Measurements from ENCODE around the gene TMEM163. TPM values are rescaled to one million over a fixed set of nuclear protein-coding genes. Genes with fewer than 3 reads are reported as not detected.

The TMEM163 gene
- polyA plus RNA-seq, 3 donors from 2014 or later, result 1.1 to 5.2 (median 2.8) TPM

- Mint-ChIP-seq H3K4me3 (no peak overlapping the region), H3K36me3 (peaks cover 0 to 3% (median 0%) of the 10 kb centered on the region in 3 donors), H3K9me3 (no peaks in the 10 kb centered on the region), H3K27ac (no peak overlapping the region), H3K27me3 (ENCODE audit: low read depth in 3 of 3) (peaks cover 1 to 4% (median 1%) of the 10 kb centered on the region in 3 donors), H3K4me1 (no peaks in the 10 kb centered on the region)
- DNase-seq, result no peak
Observed at GRCh38 chr2:134458950-134459349, 259.9 kb downstream of the TMEM163 start.

GRCh38 chr2:134458473-134458853 is 260.3 kb downstream of the TMEM163 start:
- Mint-ChIP-seq H3K4me1 (no peaks in the 10 kb centered on the region), H3K27ac (no peak overlapping the region), H3K4me3 (no peak overlapping the region), H3K27me3 (ENCODE audit: low read depth in 3 of 3) (peaks cover 1 to 4% (median 1%) of the 10 kb centered on the region in 3 donors), H3K36me3 (peaks cover 0 to 3% (median 0%) of the 10 kb centered on the region in 3 donors), H3K9me3 (no peaks in the 10 kb centered on the region)
- DNase-seq, result no peak

GRCh38 chr2:134457765-134458472 is 260.9 kb downstream of the TMEM163 start:
- H3K9me3 Mint-ChIP-seq, result no peaks in the 10 kb centered on the region
- no peak overlapping the region for H3K27ac Mint-ChIP-seq
- H3K4me3 Mint-ChIP-seq, result no peak overlapping the region
- peaks cover 0 to 3% (median 0%) of the 10 kb centered on the region in 3 donors for H3K36me3 Mint-ChIP-seq
- peaks cover 1 to 4% (median 1%) of the 10 kb centered on the region in 3 donors for H3K27me3 Mint-ChIP-seq (ENCODE audit: low read depth in 3 of 3)
- DNase-seq, result no peak
- H3K4me1 Mint-ChIP-seq, result no peaks in the 10 kb centered on the region

GRCh38 chr2:134457353-134457752 is 261.4 kb downstream of the TMEM163 start:
- Mint-ChIP-seq H3K4me3 (no peak overlapping the region), H3K4me1 (no peaks in the 10 kb centered on the region), H3K9me3 (no peaks in the 10 kb centered on the region), H3K27me3 (ENCODE audit: low read depth in 3 of 3) (peaks cover under 1 to 4% (median 1%) of the 10 kb centered on the region in 3 donors), H3K36me3 (peaks cover 0 to 3% (median 0%) of the 10 kb centered on the region in 3 donors), H3K27ac (no peak overlapping the region)
- no peak for DNase-seq

- DNase-seq, result no peak
- Mint-ChIP-seq H3K4me1 (peaks cover 0 to 1% of the 10 kb centered on the region in 2 donors), H3K4me3 (no peak overlapping the region), H3K27me3 (ENCODE audit: low read depth in 3 of 3) (peaks cover 0 to 2% (median 1%) of the 10 kb centered on the region in 3 donors), H3K36me3 (peaks cover 0 to 3% (median 0%) of the 10 kb centered on the region in 3 donors), H3K9me3 (no peaks in the 10 kb centered on the region), H3K27ac (no peak overlapping the region)
Observed at GRCh38 chr2:134455426-134455825, 263.4 kb downstream of the TMEM163 start.

GRCh38 chr2:134454931-134455330 is 263.9 kb downstream of the TMEM163 start:
- Mint-ChIP-seq H3K4me1 (peaks cover 0 to 1% of the 10 kb centered on the region in 2 donors), H3K36me3 (peaks cover 0 to 3% (median 0%) of the 10 kb centered on the region in 3 donors), H3K27ac (no peak overlapping the region), H3K9me3 (no peaks in the 10 kb centered on the region), H3K4me3 (no peak overlapping the region), H3K27me3 (ENCODE audit: low read depth in 3 of 3) (peaks cover 0 to 2% (median 0%) of the 10 kb centered on the region in 3 donors)
- no peak for DNase-seq

GRCh38 chr2:134454426-134454825 is 264.4 kb downstream of the TMEM163 start:
- Mint-ChIP-seq H3K27ac (peak overlapping the region in 1 of 6 donors; percentile 80), H3K36me3 (peaks cover 0 to 4% (median 0%) of the 10 kb centered on the region in 3 donors), H3K9me3 (no peaks in the 10 kb centered on the region), H3K4me3 (no peak overlapping the region), H3K4me1 (peaks cover 0 to 1% of the 10 kb centered on the region in 2 donors), H3K27me3 (ENCODE audit: low read depth in 3 of 3) (peaks cover 0 to 2% (median 0%) of the 10 kb centered on the region in 3 donors)
- no peak for DNase-seq

GRCh38 chr2:134453973-134454372 is 264.8 kb downstream of the TMEM163 start:
- peaks cover 0 to 1% of the 10 kb centered on the region in 2 donors for H3K4me1 Mint-ChIP-seq
- no peak overlapping the region for H3K27ac Mint-ChIP-seq
- no peak overlapping the region for H3K4me3 Mint-ChIP-seq
- peaks cover 0 to 2% (median 0%) of the 10 kb centered on the region in 3 donors for H3K27me3 Mint-ChIP-seq (ENCODE audit: low read depth in 3 of 3)
- H3K9me3 Mint-ChIP-seq, result no peaks in the 10 kb centered on the region
- no peak for DNase-seq
- H3K36me3 Mint-ChIP-seq, result peaks cover 0 to 6% (median 0%) of the 10 kb centered on the region in 3 donors

GRCh38 chr2:134453476-134453875 is 265.3 kb downstream of the TMEM163 start:
- DNase-seq, result no peak
- peaks cover 0 to 2% (median 0%) of the 10 kb centered on the region in 3 donors for H3K27me3 Mint-ChIP-seq (ENCODE audit: low read depth in 3 of 3)
- H3K36me3 Mint-ChIP-seq, result peaks cover 0 to 6% (median 0%) of the 10 kb centered on the region in 3 donors
- H3K4me3 Mint-ChIP-seq, result no peak overlapping the region
- no peak overlapping the region for H3K27ac Mint-ChIP-seq
- no peaks in the 10 kb centered on the region for H3K9me3 Mint-ChIP-seq
- H3K4me1 Mint-ChIP-seq, result peaks cover 0 to 1% of the 10 kb centered on the region in 2 donors

GRCh38 chr2:134452042-134452733 is 266.6 kb downstream of the TMEM163 start:
- H3K27ac Mint-ChIP-seq, result no peak overlapping the region
- H3K36me3 Mint-ChIP-seq, result peaks cover 0 to 6% (median 0%) of the 10 kb centered on the region in 3 donors
- H3K9me3 Mint-ChIP-seq, result no peaks in the 10 kb centered on the region
- no peak for DNase-seq
- no peaks in the 10 kb centered on the region for H3K27me3 Mint-ChIP-seq (ENCODE audit: low read depth in 3 of 3)
- peaks cover 0 to 1% of the 10 kb centered on the region in 2 donors for H3K4me1 Mint-ChIP-seq
- no peak overlapping the region for H3K4me3 Mint-ChIP-seq

GRCh38 chr2:134451347-134451630 is 267.5 kb downstream of the TMEM163 start:
- H3K27me3 Mint-ChIP-seq (ENCODE audit: low read depth in 3 of 3), result peaks cover 0 to 2% (median 0%) of the 10 kb centered on the region in 3 donors
- peak overlapping the region in 1 of 6 donors; percentile 31 for H3K27ac Mint-ChIP-seq
- peaks cover 0 to 9% (median 0%) of the 10 kb centered on the region in 3 donors for H3K36me3 Mint-ChIP-seq
- H3K9me3 Mint-ChIP-seq, result no peaks in the 10 kb centered on the region
- peaks cover 0 to 1% of the 10 kb centered on the region in 2 donors for H3K4me1 Mint-ChIP-seq
- H3K4me3 Mint-ChIP-seq, result no peak overlapping the region
- no peak for DNase-seq

GRCh38 chr2:134449751-134450513 is 268.9 kb downstream of the TMEM163 start:
- no peak for DNase-seq
- Mint-ChIP-seq H3K27me3 (ENCODE audit: low read depth in 3 of 3) (peaks cover 0 to 2% (median 2%) of the 10 kb centered on the region in 3 donors), H3K27ac (no peak overlapping the region), H3K9me3 (no peaks in the 10 kb centered on the region), H3K4me3 (no peak overlapping the region), H3K36me3 (peaks cover 0 to 6% (median 0%) of the 10 kb centered on the region in 3 donors), H3K4me1 (peaks cover 0 to 1% of the 10 kb centered on the region in 2 donors)

GRCh38 chr2:134449157-134449556 is 269.6 kb downstream of the TMEM163 start:
- Mint-ChIP-seq H3K4me3 (no peak overlapping the region), H3K4me1 (peaks cover 1 to 5% of the 10 kb centered on the region in 2 donors), H3K27ac (no peak overlapping the region), H3K9me3 (no peaks in the 10 kb centered on the region), H3K36me3 (peaks cover 0 to 6% (median 0%) of the 10 kb centered on the region in 3 donors), H3K27me3 (ENCODE audit: low read depth in 3 of 3) (peaks cover 0 to 2% (median 2%) of the 10 kb centered on the region in 3 donors)
- no peak for DNase-seq

Measured in immature natural killer cell (primary cell).